A673 (cell line): ENCODE measurements around the gene RBFOX2. TPM values are rescaled to one million over a fixed set of nuclear protein-coding genes. Genes with fewer than 3 reads are reported as not detected.

ENCODE experiments used
- BruUV-seq: library from RNA; stranded (reverse); fragments of 400-500 nt; replicated peaks from 2 replicates; lab custom pipeline; 2021; lab: Mats Ljungman, UMichigan
- CTCF ChIA-PET: fragments of 300-600 bp; sonication (Branson Sonifier 250); formaldehyde crosslinking; loops from one replicate; lab custom pipeline; 2022; ENCODE audit warnings: antibody characterized with exemption; lab: Charles Lee
- POLR2A ChIA-PET: fragments of 300-600 bp; sonication (Branson Sonifier 250); formaldehyde crosslinking; loops from one replicate; lab custom pipeline; 2022; ENCODE audit warnings: antibody characterized with exemption; ENCODE audit not compliant: low non-redundant PET; lab: Charles Lee
- DNase-seq: peaks from one replicate; pipeline ENCODE4 v3.0.0-alpha.2; 2015; ENCODE audit warnings: low spot score
- H3K27ac ChIP-seq: fragments of 200-600 bp; sonication (generic); 2 replicates; pipeline ENCODE4 v1.5.1; 2016; ENCODE audit warnings: mixed run types, low read depth, mild to moderate bottlenecking, mixed read lengths, antibody characterized with exemption, low read length; ENCODE audit not compliant: poor library complexity, severe bottlenecking
- H3K27me3 ChIP-seq: fragments of 200-600 bp; sonication (generic); replicated peaks from 2 replicates; pipeline ENCODE4 v1.6.1; 2017; ENCODE audit warnings: mixed run types, low read depth, mild to moderate bottlenecking, mixed read lengths, antibody characterized with exemption, low read length; ENCODE audit not compliant: insufficient read depth, poor library complexity
- H3K36me3 ChIP-seq: fragments of 200-600 bp; sonication (generic); 2 replicates; pipeline ENCODE4 v1.6.1; 2016; ENCODE audit warnings: mixed run types, mild to moderate bottlenecking, mixed read lengths, antibody characterized with exemption, low read length; ENCODE audit not compliant: insufficient read depth, poor library complexity, severe bottlenecking
- H3K4me1 ChIP-seq: fragments of 200-600 bp; sonication (generic); 2 replicates; pipeline ENCODE4 v1.6.1; 2017; ENCODE audit warnings: mixed run types, mild to moderate bottlenecking, mixed read lengths, antibody characterized with exemption, low read length; ENCODE audit not compliant: insufficient read depth, poor library complexity, severe bottlenecking
- H3K4me3 ChIP-seq: fragments of 200-600 bp; sonication (generic); 2 replicates; pipeline ENCODE4 v1.5.1; 2016; ENCODE audit warnings: low read depth, mixed run types, mild to moderate bottlenecking, mixed read lengths, low read length; ENCODE audit not compliant: poor library complexity, severe bottlenecking
- H3K9me3 ChIP-seq: fragments of 200-600 bp; sonication (generic); 2 replicates; pipeline ENCODE4 v1.6.1; 2016; ENCODE audit warnings: mixed run types, low read depth, mild to moderate bottlenecking, mixed read lengths, antibody characterized with exemption, low read length; ENCODE audit not compliant: poor library complexity, severe bottlenecking
- EZH2 ChIP-seq: fragments of 200-600 bp; sonication (generic); IDR thresholded peaks from 2 replicates; pipeline ENCODE4 v1.6.1; 2017; ENCODE audit warnings: borderline replicate concordance, low read depth, mild to moderate bottlenecking, mixed read lengths, antibody characterized with exemption, low read length; ENCODE audit not compliant: poor library complexity, severe bottlenecking
- intact Hi-C: fragments of 100-400 bp; cut with micrococcal nuclease; formaldehyde crosslinking; loops from one replicate; pipeline ENCODE4 v1.10.0; 2022; ENCODE audit not compliant: unreplicated experiment
- total RNA-seq: library from RNA; stranded (reverse); gene quantifications from 2 replicates; pipeline ENCODE4 v1.2.3, GENCODE V29; 2021
- TF ChIP-seq, protein P1 (sequence below): fragments of 300-800, 200-600 bp; sonication (generic); conservative IDR thresholded peaks from 2 replicates; pipeline ENCODE4 v1.5.1; 2017; ENCODE audit warnings: low read depth, mild to moderate bottlenecking, antibody characterized with exemption, low read length, moderate library complexity, mixed read lengths

Gene RBFOX2
- total RNA-seq, 1 experiment from 2014 or later = 142 TPM

GRCh38 chr22:35785181-35785923 is 243.3 kb downstream of the RBFOX2 start:
- Histone ChIP-seq H3K4me3 (no peak overlapping the region), H3K9me3 (no peaks in the 10 kb centered on the region), H3K27ac (peak overlapping the region; percentile 38), H3K4me1 (peaks cover 35% of the 10 kb centered on the region), H3K36me3 (peaks cover 16% of the 10 kb centered on the region), H3K27me3 (no peaks in the 10 kb centered on the region)
- DNase-seq = peak; percentile 42
- no peak for TF ChIP-seq EZH2
- TF ChIP-seq, protein P1, sequence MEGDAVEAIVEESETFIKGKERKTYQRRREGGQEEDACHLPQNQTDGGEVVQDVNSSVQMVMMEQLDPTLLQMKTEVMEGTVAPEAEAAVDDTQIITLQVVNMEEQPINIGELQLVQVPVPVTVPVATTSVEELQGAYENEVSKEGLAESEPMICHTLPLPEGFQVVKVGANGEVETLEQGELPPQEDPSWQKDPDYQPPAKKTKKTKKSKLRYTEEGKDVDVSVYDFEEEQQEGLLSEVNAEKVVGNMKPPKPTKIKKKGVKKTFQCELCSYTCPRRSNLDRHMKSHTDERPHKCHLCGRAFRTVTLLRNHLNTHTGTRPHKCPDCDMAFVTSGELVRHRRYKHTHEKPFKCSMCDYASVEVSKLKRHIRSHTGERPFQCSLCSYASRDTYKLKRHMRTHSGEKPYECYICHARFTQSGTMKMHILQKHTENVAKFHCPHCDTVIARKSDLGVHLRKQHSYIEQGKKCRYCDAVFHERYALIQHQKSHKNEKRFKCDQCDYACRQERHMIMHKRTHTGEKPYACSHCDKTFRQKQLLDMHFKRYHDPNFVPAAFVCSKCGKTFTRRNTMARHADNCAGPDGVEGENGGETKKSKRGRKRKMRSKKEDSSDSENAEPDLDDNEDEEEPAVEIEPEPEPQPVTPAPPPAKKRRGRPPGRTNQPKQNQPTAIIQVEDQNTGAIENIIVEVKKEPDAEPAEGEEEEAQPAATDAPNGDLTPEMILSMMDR = no peak
- intact Hi-C loops = no loop called here
- ChIA-PET POLR2A (no interaction called here), CTCF (interaction anchor here (0.5 kb wide), 1 partner anchor 186 kb away, joined by 7 read pairs; no protein-coding TSS in a partner anchor)
- no TSS peak for BruUV-seq

DNA sequence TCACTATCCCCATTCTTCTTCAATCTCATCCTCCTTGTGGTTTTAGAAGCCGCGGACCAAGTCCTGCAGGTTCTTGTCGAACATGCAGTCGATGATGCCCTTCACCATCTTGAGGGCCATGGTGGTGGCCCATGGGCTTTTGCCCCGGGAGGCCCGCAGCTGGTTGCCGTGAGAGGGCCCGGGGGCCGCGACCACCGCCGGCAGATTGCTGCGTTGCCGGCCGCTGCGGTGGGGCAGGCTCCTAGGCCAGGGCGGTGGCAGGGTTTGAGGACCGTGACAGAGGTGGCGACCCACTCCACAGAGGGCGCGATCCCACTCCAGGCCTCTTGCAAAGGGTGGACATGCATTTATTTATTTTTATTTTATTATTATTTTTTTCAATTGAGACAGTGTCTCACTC is 244.0 kb downstream of the RBFOX2 start:
- DNase-seq = no peak
- Histone ChIP-seq H3K9me3 (no peaks in the 10 kb centered on the region), H3K36me3 (peaks cover 16% of the 10 kb centered on the region), H3K27ac (no peak overlapping the region), H3K27me3 (no peaks in the 10 kb centered on the region), H3K4me1 (peaks cover 35% of the 10 kb centered on the region), H3K4me3 (no peak overlapping the region)
- ChIA-PET CTCF (no interaction called here), POLR2A (no interaction called here)
- intact Hi-C loops = no loop called here
- BruUV-seq = no TSS peak
- TF ChIP-seq, protein P1 = no peak
- no peak for TF ChIP-seq EZH2

DNA sequence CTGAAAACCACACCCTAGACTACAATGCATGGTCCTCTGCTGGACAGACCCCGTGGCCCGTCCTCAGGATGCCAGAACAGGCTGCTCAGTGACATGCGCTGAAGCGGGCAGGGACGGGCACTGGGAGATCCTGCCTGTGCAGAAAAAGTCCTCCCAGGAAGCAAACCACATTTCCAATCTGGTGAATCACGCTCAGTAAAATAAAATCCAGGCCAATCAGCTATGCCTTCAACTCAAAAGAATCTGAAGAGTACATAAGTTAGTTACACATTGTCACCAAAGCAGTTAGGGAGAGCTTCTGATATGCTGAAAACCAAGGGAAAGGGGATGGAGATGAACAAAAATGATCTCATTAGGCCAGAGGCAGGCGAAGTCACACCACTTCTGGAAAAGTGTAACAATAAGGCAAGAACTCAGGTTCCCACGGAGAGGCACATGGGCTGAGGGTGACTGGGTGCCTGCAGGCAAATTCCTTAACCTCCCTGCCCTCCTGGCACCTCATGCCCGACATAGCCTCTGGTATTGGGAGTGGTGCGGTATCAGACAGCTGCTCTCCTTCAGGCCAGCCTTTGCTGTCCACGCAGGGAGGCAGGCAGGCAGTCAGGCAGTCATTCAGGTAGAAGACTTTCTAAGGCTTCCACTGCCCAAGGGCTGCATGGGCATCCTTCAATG is 244.5 kb downstream of the RBFOX2 start:
- ChIA-PET POLR2A (no interaction called here), CTCF (no interaction called here)
- BruUV-seq = no TSS peak
- no peak overlapping the region for H3K4me3 ChIP-seq
- H3K9me3 ChIP-seq = no peaks in the 10 kb centered on the region
- H3K36me3 ChIP-seq = peaks cover 16% of the 10 kb centered on the region
- no peak overlapping the region for H3K27ac ChIP-seq
- peaks cover 35% of the 10 kb centered on the region for H3K4me1 ChIP-seq
- no peaks in the 10 kb centered on the region for H3K27me3 ChIP-seq
- DNase-seq = no peak
- TF ChIP-seq EZH2 = no peak
- TF ChIP-seq, protein P1 = no peak
- intact Hi-C loops = no loop called here
